Ovary (tissue), 3 donors: ENCODE data around the gene TSSC4.

Source experiments
- EP300 ChIP-seq: sonication (generic); formaldehyde crosslinking; IDR thresholded peaks from one replicate; pipeline ENCODE4 v1.6.1; 2017; ENCODE audit warnings: antibody characterized with exemption
- POLR2A ChIP-seq: fragments of 450-650 bp; IDR thresholded peaks from one replicate; pipeline ENCODE4 v1.6.1; 2017; ENCODE audit warnings: antibody characterized with exemption, mild to moderate bottlenecking, moderate library complexity
- TF ChIP-seq, protein P1 (sequence below), 3 donors: fragments of 450-650 bp in 2 of 3; fragments of 200-600 bp in 1 of 3; IDR thresholded peaks; one replicate each; pipeline versions ENCODE4 v1.5.1 to v1.8.0; 2016 to 2022; ENCODE audit warnings: antibody characterized with exemption in 3 of 3, mild to moderate bottlenecking in 1 of 3
- donor health status: DM: no; HTN: no; CAD: no.

DNA sequence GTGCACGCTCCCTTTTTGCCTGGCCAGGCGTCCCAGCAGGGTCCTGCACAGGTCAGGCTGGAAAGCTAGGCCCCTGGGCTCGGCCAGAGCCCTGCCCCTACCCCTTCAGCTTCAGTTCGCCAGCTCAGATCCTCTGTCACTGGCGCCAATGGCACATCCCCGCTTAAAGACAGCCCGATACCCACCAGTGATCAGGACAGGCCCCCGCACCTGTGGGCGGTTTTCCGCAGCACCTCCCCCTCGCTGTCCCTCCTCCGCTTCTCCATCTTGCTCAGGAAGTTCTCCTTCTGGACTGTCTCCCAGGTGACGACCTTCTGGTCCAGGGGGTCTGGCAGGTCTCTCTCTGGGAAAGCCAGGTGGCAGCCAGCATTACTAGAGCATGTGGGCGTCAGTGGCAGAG, 5.9 kb downstream of the TSSC4 start:
- TF ChIP-seq, protein P1, sequence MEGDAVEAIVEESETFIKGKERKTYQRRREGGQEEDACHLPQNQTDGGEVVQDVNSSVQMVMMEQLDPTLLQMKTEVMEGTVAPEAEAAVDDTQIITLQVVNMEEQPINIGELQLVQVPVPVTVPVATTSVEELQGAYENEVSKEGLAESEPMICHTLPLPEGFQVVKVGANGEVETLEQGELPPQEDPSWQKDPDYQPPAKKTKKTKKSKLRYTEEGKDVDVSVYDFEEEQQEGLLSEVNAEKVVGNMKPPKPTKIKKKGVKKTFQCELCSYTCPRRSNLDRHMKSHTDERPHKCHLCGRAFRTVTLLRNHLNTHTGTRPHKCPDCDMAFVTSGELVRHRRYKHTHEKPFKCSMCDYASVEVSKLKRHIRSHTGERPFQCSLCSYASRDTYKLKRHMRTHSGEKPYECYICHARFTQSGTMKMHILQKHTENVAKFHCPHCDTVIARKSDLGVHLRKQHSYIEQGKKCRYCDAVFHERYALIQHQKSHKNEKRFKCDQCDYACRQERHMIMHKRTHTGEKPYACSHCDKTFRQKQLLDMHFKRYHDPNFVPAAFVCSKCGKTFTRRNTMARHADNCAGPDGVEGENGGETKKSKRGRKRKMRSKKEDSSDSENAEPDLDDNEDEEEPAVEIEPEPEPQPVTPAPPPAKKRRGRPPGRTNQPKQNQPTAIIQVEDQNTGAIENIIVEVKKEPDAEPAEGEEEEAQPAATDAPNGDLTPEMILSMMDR (IDR thresholded peaks at IDR 0.05): no peak
- TF ChIP-seq POLR2A (no peak), EP300 (no peak)
